Measurements from ENCODE around the gene MYD88.

MYD88 gene

GRCh38 chr3:38163117-38163840, 24.8 kb downstream of the MYD88 start:
- H3K27me3 ChIP-seq (ENCODE audit: insufficient read depth, low read length): no peaks in the 10 kb centered on the region
- no peaks in the 10 kb centered on the region for H3K9me3 ChIP-seq (ENCODE audit: insufficient read depth, low read depth, low read length)
- H3K36me3 ChIP-seq (ENCODE audit: insufficient read depth, low read length): no peaks in the 10 kb centered on the region
- WGBS: 87% methylated on average over 11 of the region's 12 CpGs
- H3K27ac ChIP-seq (ENCODE audit: low read depth, low read length): no peak overlapping the region
- H3K4me1 ChIP-seq (ENCODE audit: insufficient read depth, low read length): peaks cover 8% of the 10 kb centered on the region; the same call in 1 of the 2 replicates
- no peak overlapping the region for H3K9ac ChIP-seq (ENCODE audit: low read depth, low read length)
- no peak overlapping the region for H3K4me3 ChIP-seq (ENCODE audit: low read length)

GRCh38 chr3:38163841-38164642, 25.6 kb downstream of the MYD88 start:
- peak overlapping the region; percentile 91 for H3K9ac ChIP-seq (ENCODE audit: low read depth, low read length)
- no peak overlapping the region for H3K27ac ChIP-seq (ENCODE audit: low read depth, low read length)
- H3K27me3 ChIP-seq (ENCODE audit: insufficient read depth, low read length): no peaks in the 10 kb centered on the region
- peaks cover 8% of the 10 kb centered on the region; the same call in 1 of the 2 replicates for H3K4me1 ChIP-seq (ENCODE audit: insufficient read depth, low read length)
- H3K36me3 ChIP-seq (ENCODE audit: insufficient read depth, low read length): no peaks in the 10 kb centered on the region
- peak overlapping the region; percentile 75 for H3K4me3 ChIP-seq (ENCODE audit: low read length)
- WGBS: 82% methylated on average over 24 of the region's 24 CpGs
- H3K9me3 ChIP-seq (ENCODE audit: insufficient read depth, low read depth, low read length): no peaks in the 10 kb centered on the region

GRCh38 chr3:38164643-38164951, 26.1 kb downstream of the MYD88 start:
- H3K4me1 ChIP-seq (ENCODE audit: insufficient read depth, low read length): peaks cover 8% of the 10 kb centered on the region; the same call in 1 of the 2 replicates
- WGBS: 8% methylated on average over 17 of the region's 17 CpGs
- no peaks in the 10 kb centered on the region for H3K36me3 ChIP-seq (ENCODE audit: insufficient read depth, low read length)
- no peaks in the 10 kb centered on the region for H3K9me3 ChIP-seq (ENCODE audit: insufficient read depth, low read depth, low read length)
- H3K9ac ChIP-seq (ENCODE audit: low read depth, low read length): peak overlapping the region; percentile 91
- no peaks in the 10 kb centered on the region for H3K27me3 ChIP-seq (ENCODE audit: insufficient read depth, low read length)
- H3K27ac ChIP-seq (ENCODE audit: low read depth, low read length): no peak overlapping the region; the same call in 1 of the 2 replicates
- H3K4me3 ChIP-seq (ENCODE audit: low read length): peak overlapping the region; percentile 75

- Histone ChIP-seq H3K27ac (ENCODE audit: low read depth, low read length) (peak within 1 kb of the TSS; percentile 88), H3K4me1 (ENCODE audit: insufficient read depth, low read length) (peaks cover 8% of the 10 kb centered on the region; the same call in 1 of the 2 replicates)
- WGBS: under 1% methylated on average over 57 of the region's 57 CpGs
These were observed 26.7 kb downstream of the MYD88 start, which contains the start of gene OXSR1 for GRCh38 chr3:38164952-38165721. Gene OXSR1 (plus strand): TSS chr3:38165537. CDS start chr3:38165877, 340 bp downstream.

GRCh38 chr3:38165722-38166387, 27.4 kb downstream of the MYD88 start:
- Histone ChIP-seq H3K9me3 (ENCODE audit: insufficient read depth, low read depth, low read length) (no peaks in the 10 kb centered on the region), H3K4me1 (ENCODE audit: insufficient read depth, low read length) (peaks cover 8% of the 10 kb centered on the region; the same call in 1 of the 2 replicates), H3K9ac (ENCODE audit: low read depth, low read length) (peak overlapping the region; percentile 91), H3K27ac (ENCODE audit: low read depth, low read length) (peak overlapping the region; percentile 88), H3K4me3 (ENCODE audit: low read length) (peak overlapping the region; percentile 75), H3K27me3 (ENCODE audit: insufficient read depth, low read length) (no peaks in the 10 kb centered on the region), H3K36me3 (ENCODE audit: insufficient read depth, low read length) (no peaks in the 10 kb centered on the region)
- WGBS: 1% methylated on average over 62 of the region's 62 CpGs

More at GRCh38 chr3:38164952-38165721, 26.7 kb downstream of the MYD88 start, which contains the start of gene OXSR1:
- no peaks in the 10 kb centered on the region for H3K36me3 ChIP-seq (ENCODE audit: insufficient read depth, low read length)
- H3K27me3 ChIP-seq (ENCODE audit: insufficient read depth, low read length): no peaks in the 10 kb centered on the region
- H3K9ac ChIP-seq (ENCODE audit: low read depth, low read length): peak within 1 kb of the TSS; percentile 91
- peak within 1 kb of the TSS; percentile 75 for H3K4me3 ChIP-seq (ENCODE audit: low read length)
- H3K9me3 ChIP-seq (ENCODE audit: insufficient read depth, low read depth, low read length): no peaks in the 10 kb centered on the region

GRCh38 chr3:38167591-38167990, 29.1 kb downstream of the MYD88 start:
- peaks cover 12% of the 10 kb centered on the region for H3K4me1 ChIP-seq (ENCODE audit: insufficient read depth, low read length)
- H3K27me3 ChIP-seq (ENCODE audit: insufficient read depth, low read length): no peaks in the 10 kb centered on the region
- H3K27ac ChIP-seq (ENCODE audit: low read depth, low read length): no peak overlapping the region
- WGBS: 93% methylated on average over 4 of the region's 4 CpGs
- H3K9me3 ChIP-seq (ENCODE audit: insufficient read depth, low read depth, low read length): no peaks in the 10 kb centered on the region
- H3K9ac ChIP-seq (ENCODE audit: low read depth, low read length): no peak overlapping the region
- H3K36me3 ChIP-seq (ENCODE audit: insufficient read depth, low read length): no peaks in the 10 kb centered on the region
- H3K4me3 ChIP-seq (ENCODE audit: low read length): no peak overlapping the region

GRCh38 chr3:38168151-38169026, 29.9 kb downstream of the MYD88 start:
- no peaks in the 10 kb centered on the region for H3K9me3 ChIP-seq (ENCODE audit: insufficient read depth, low read depth, low read length)
- H3K27ac ChIP-seq (ENCODE audit: low read depth, low read length): no peak overlapping the region
- no peaks in the 10 kb centered on the region for H3K27me3 ChIP-seq (ENCODE audit: insufficient read depth, low read length)
- H3K4me3 ChIP-seq (ENCODE audit: low read length): no peak overlapping the region
- peaks cover 20% of the 10 kb centered on the region for H3K4me1 ChIP-seq (ENCODE audit: insufficient read depth, low read length)
- H3K9ac ChIP-seq (ENCODE audit: low read depth, low read length): no peak overlapping the region
- 98% methylated on average over 3 of the region's 4 CpGs for WGBS
- no peaks in the 10 kb centered on the region for H3K36me3 ChIP-seq (ENCODE audit: insufficient read depth, low read length)

GRCh38 chr3:38169027-38169317, 30.5 kb downstream of the MYD88 start:
- no peak overlapping the region for H3K9ac ChIP-seq (ENCODE audit: low read depth, low read length)
- 86% methylated on average over 1 of the region's 1 CpG for WGBS

GRCh38 chr3:38170722-38171121, 32.3 kb downstream of the MYD88 start:
- no peaks in the 10 kb centered on the region for H3K9me3 ChIP-seq (ENCODE audit: insufficient read depth, low read depth, low read length)
- peaks cover 27% of the 10 kb centered on the region for H3K4me1 ChIP-seq (ENCODE audit: insufficient read depth, low read length)
- H3K9ac ChIP-seq (ENCODE audit: low read depth, low read length): no peak overlapping the region
- 87% methylated on average over 4 of the region's 4 CpGs for WGBS
- no peak overlapping the region for H3K4me3 ChIP-seq (ENCODE audit: low read length)
- no peaks in the 10 kb centered on the region for H3K27me3 ChIP-seq (ENCODE audit: insufficient read depth, low read length)
- no peaks in the 10 kb centered on the region for H3K36me3 ChIP-seq (ENCODE audit: insufficient read depth, low read length)
- no peak overlapping the region for H3K27ac ChIP-seq (ENCODE audit: low read depth, low read length)

More at GRCh38 chr3:38169027-38169317, 30.5 kb downstream of the MYD88 start:
- peaks cover 26% of the 10 kb centered on the region for H3K4me1 ChIP-seq (ENCODE audit: insufficient read depth, low read length)
- no peak overlapping the region for H3K4me3 ChIP-seq (ENCODE audit: low read length)
- H3K9me3 ChIP-seq (ENCODE audit: insufficient read depth, low read depth, low read length): no peaks in the 10 kb centered on the region
- H3K36me3 ChIP-seq (ENCODE audit: insufficient read depth, low read length): no peaks in the 10 kb centered on the region
- H3K27ac ChIP-seq (ENCODE audit: low read depth, low read length): no peak overlapping the region
- H3K27me3 ChIP-seq (ENCODE audit: insufficient read depth, low read length): no peaks in the 10 kb centered on the region

- H3K36me3 ChIP-seq (ENCODE audit: insufficient read depth, low read length): no peaks in the 10 kb centered on the region
- no peak overlapping the region for H3K4me3 ChIP-seq (ENCODE audit: low read length)
- no peaks in the 10 kb centered on the region for H3K9me3 ChIP-seq (ENCODE audit: insufficient read depth, low read depth, low read length)
- 83% methylated on average over 2 of the region's 2 CpGs for WGBS
- H3K27ac ChIP-seq (ENCODE audit: low read depth, low read length): no peak overlapping the region
- H3K9ac ChIP-seq (ENCODE audit: low read depth, low read length): no peak overlapping the region
- H3K4me1 ChIP-seq (ENCODE audit: insufficient read depth, low read length): peaks cover 27% of the 10 kb centered on the region
- no peaks in the 10 kb centered on the region for H3K27me3 ChIP-seq (ENCODE audit: insufficient read depth, low read length)
These were observed 33.2 kb downstream of the MYD88 start for GRCh38 chr3:38171622-38172021.

Data from HUES64 (cell line).